HepG2 (cell line): ENCODE measurements around the gene BAIAP2L2. TPM values are rescaled to one million over a fixed set of nuclear protein-coding genes. Genes with fewer than 3 reads are reported as not detected.

Experiments
- ATAC-seq: fragments of 200-7000 bp; cut with Tn5 transposase; 3 replicates; pipeline ENCODE4 v1.9.1; 2020; ENCODE audit warnings: mild to moderate bottlenecking, moderate library complexity
- BruUV-seq: library from RNA; stranded (reverse); fragments of 400-500 nt; replicated peaks from 2 replicates; lab custom pipeline; 2021; lab: Mats Ljungman, UMichigan
- CTCF ChIA-PET: fragments of 300-600 bp; formaldehyde crosslinking; extraction: SDS; loops from one replicate; lab custom pipeline; 2021; ENCODE audit warnings: low total read pairs, inconsistent platforms, low intra/inter-chr PET ratio; lab: Yijun Ruan, JAX
- POLR2A ChIA-PET: fragments of 350-600 bp; sonication (Branson Sonifier 250); formaldehyde crosslinking; loops from one replicate; lab custom pipeline; 2020; ENCODE audit warnings: antibody characterized with exemption, inconsistent platforms; lab: Yijun Ruan, JAX
- DNase-seq: peaks from one replicate; pipeline ENCODE4 v3.0.0-alpha.2; 2015; ENCODE audit warnings: low spot score
- FAIRE-seq: peaks from 3 replicates; lab custom pipeline; 2011; peaks lifted over from hg19 to GRCh38; lab: Jason Lieb, UNC
- H2AFZ ChIP-seq: one replicate; pipeline ENCODE4 v1.6.1; 2011; ENCODE audit warnings: low read length, inconsistent platforms
- H3K27ac ChIP-seq: fragments of 300-600 bp; 3 replicates; pipeline ENCODE4 v1.8.0; 2011; ENCODE audit warnings: mixed run types, mild to moderate bottlenecking, mixed read lengths, low read length, inconsistent platforms; ENCODE audit not compliant: insufficient read depth; ENCODE audit errors: extremely low read length
- H3K27me3 ChIP-seq, 2 experiments: fragments of 200-600 bp in 1 of 2; 2 replicates in 1 of 2; 3 replicates in 1 of 2; pipeline versions ENCODE4 v1.6.0 to v1.8.0; 2011; ENCODE audit warnings: low read length in 2 of 2, mild to moderate bottlenecking in 2 of 2, moderate library complexity in 2 of 2, inconsistent platforms in 1 of 2; ENCODE audit not compliant: insufficient read depth in 2 of 2, control insufficient read depth in 1 of 2
- H3K36me3 ChIP-seq, 2 experiments: fragments of 200-600 bp in 1 of 2; replicated peaks in 1 of 2; 2 replicates in 1 of 2; 3 replicates in 1 of 2; pipeline versions ENCODE4 v1.5.1 to v1.8.0; 2011; ENCODE audit warnings: low read length in 2 of 2, inconsistent platforms in 1 of 2; ENCODE audit not compliant: insufficient read depth in 2 of 2, control insufficient read depth in 1 of 2
- H3K4me1 ChIP-seq: 2 replicates; pipeline ENCODE4 v1.5.1; 2012; ENCODE audit warnings: low read length, inconsistent platforms; ENCODE audit not compliant: insufficient read depth
- H3K4me2 ChIP-seq: 2 replicates; pipeline ENCODE4 v1.6.0; 2011; ENCODE audit warnings: low read depth, low read length, inconsistent platforms
- H3K4me3 ChIP-seq, 3 experiments: fragments of 200-600 bp in 1 of 3; sonication (generic), shearing (Covaris generic) in 1 of 3; replicated peaks in 1 of 3; 2 replicates each; pipeline ENCODE4 v1.5.1; 2011 to 2016; ENCODE audit warnings: low read length in 3 of 3, inconsistent platforms in 2 of 3, low read depth in 2 of 3, mild to moderate bottlenecking in 2 of 3, control low read depth in 1 of 3, mixed read lengths in 1 of 3; ENCODE audit not compliant: insufficient read depth in 1 of 3
- H3K79me2 ChIP-seq: one replicate; pipeline ENCODE4 v1.6.1; 2011; ENCODE audit warnings: low read length, inconsistent platforms; ENCODE audit not compliant: insufficient read depth
- H3K9ac ChIP-seq: 2 replicates; pipeline ENCODE4 v1.6.0; 2011; ENCODE audit warnings: mild to moderate bottlenecking, low read depth, low read length, inconsistent platforms; ENCODE audit not compliant: insufficient read depth
- H3K9me3 ChIP-seq: 2 replicates; pipeline ENCODE4 v1.5.1; 2012; ENCODE audit warnings: mild to moderate bottlenecking, low read length
- H4K20me1 ChIP-seq: 2 replicates; pipeline ENCODE4 v1.6.0; 2011; ENCODE audit warnings: inconsistent platforms, mild to moderate bottlenecking, low read length, moderate library complexity; ENCODE audit not compliant: insufficient read depth
- EZH2 ChIP-seq: conservative IDR thresholded peaks from 2 replicates; pipeline ENCODE4 v1.6.1; 2012; ENCODE audit warnings: mild to moderate bottlenecking, low read depth, low read length, moderate library complexity
- FOXA3 ChIP-seq: IDR thresholded peaks from 2 replicates; pipeline ENCODE4 v1.6.1; 2016; ENCODE audit warnings: missing genetic modification reagents, missing compliant biosample characterization
- HIC2 ChIP-seq: sonication (generic); formaldehyde crosslinking; IDR thresholded peaks from 2 replicates; pipeline ENCODE4 v1.9.0; 2022; ENCODE audit warnings: low read depth, missing genetic modification reagents
- KDM4B ChIP-seq: sonication (generic); formaldehyde crosslinking; IDR thresholded peaks from 2 replicates; pipeline ENCODE4 v1.4.0; 2020; ENCODE audit warnings: missing genetic modification reagents
- MLLT10 ChIP-seq: sonication (generic); formaldehyde crosslinking; IDR thresholded peaks from 2 replicates; pipeline ENCODE4 v1.4.0; 2020; ENCODE audit warnings: missing genetic modification reagents
- NCOA1 ChIP-seq: sonication (generic); formaldehyde crosslinking; IDR thresholded peaks from 2 replicates; pipeline ENCODE4 v1.9.0; 2021; ENCODE audit warnings: missing genetic modification reagents
- SAFB2 ChIP-seq: sonication (generic); formaldehyde crosslinking; IDR thresholded peaks from 2 replicates; pipeline ENCODE4 v1.5.1; 2020; ENCODE audit warnings: missing genetic modification reagents, low read depth, mild to moderate bottlenecking, borderline replicate concordance
- SSRP1 ChIP-seq: IDR thresholded peaks from 2 replicates; pipeline ENCODE4 v1.6.1; 2016; ENCODE audit warnings: control low read depth
- SUZ12 ChIP-seq: fragments of 150-350 bp; IDR thresholded peaks from 2 replicates; pipeline ENCODE4 v1.6.1; 2014; ENCODE audit warnings: low read depth, low read length
- TCF7 ChIP-seq: sonication (generic); IDR thresholded peaks from 2 replicates; pipeline ENCODE4 v1.6.1; 2016; ENCODE audit warnings: antibody characterized with exemption, low read depth
- TCF7L2 ChIP-seq: IDR thresholded peaks from 2 replicates; pipeline ENCODE4 v1.6.1; 2011; ENCODE audit warnings: mild to moderate bottlenecking, low read depth, low read length, moderate library complexity
- THAP7 ChIP-seq: sonication (generic); formaldehyde crosslinking; IDR thresholded peaks from 2 replicates; pipeline ENCODE4 v1.8.1; 2023; ENCODE audit warnings: mild to moderate bottlenecking, missing genetic modification reagents
- ZBTB2 ChIP-seq: sonication (generic); formaldehyde crosslinking; IDR thresholded peaks from 2 replicates; pipeline ENCODE4 v1.8.0; 2022; ENCODE audit warnings: low read depth, missing genetic modification reagents
- ZBTB38 ChIP-seq: sonication (generic); formaldehyde crosslinking; IDR thresholded peaks from 2 replicates; pipeline ENCODE4 v1.5.1; 2020; ENCODE audit warnings: mild to moderate bottlenecking, missing genetic modification reagents
- ZNF234 ChIP-seq: sonication (generic); formaldehyde crosslinking; conservative IDR thresholded peaks from 2 replicates; pipeline ENCODE4 v1.5.1; 2020; ENCODE audit warnings: mild to moderate bottlenecking, missing genetic modification reagents
- ZNF24 ChIP-seq: fragments of 450-650 bp; IDR thresholded peaks from 2 replicates; pipeline ENCODE4 v1.6.1; 2017; ENCODE audit warnings: antibody characterized with exemption, mild to moderate bottlenecking
- ZNF33B ChIP-seq: sonication (generic); formaldehyde crosslinking; IDR thresholded peaks from 2 replicates; pipeline ENCODE4 v1.5.1; 2020; ENCODE audit warnings: mild to moderate bottlenecking, missing genetic modification reagents
- ZNF740 ChIP-seq: sonication (generic); formaldehyde crosslinking; IDR thresholded peaks from 2 replicates; pipeline ENCODE4 v1.4.0; 2020; ENCODE audit warnings: missing genetic modification reagents
- ZNF761 ChIP-seq: sonication (generic); formaldehyde crosslinking; conservative IDR thresholded peaks from 2 replicates; pipeline ENCODE4 v1.4.0; 2020; ENCODE audit warnings: mild to moderate bottlenecking, missing genetic modification reagents
- ZNF781 ChIP-seq: sonication (generic); formaldehyde crosslinking; IDR thresholded peaks from 2 replicates; pipeline ENCODE4 v1.5.1; 2020; ENCODE audit warnings: borderline replicate concordance, mild to moderate bottlenecking, missing genetic modification reagents; ENCODE audit errors: not compliant biosample characterization
- WGBS: methylation state at CpG from one replicate; pipeline ENCODE4 v1.1.6; 2017; ENCODE audit warnings: low lambda C conversion rate; 5-methylcytosine and 5-hydroxymethylcytosine counted together
- in situ Hi-C: cut with HindIII; loops from 2 replicates; pipeline ENCODE4 v1.10.0; 2017; ENCODE audit warnings: low pct_unique_long_range_greater_than_20kb; ENCODE audit not compliant: extremely low pct_ligation_motif_present
- intact Hi-C: fragments of 100-400 bp; cut with micrococcal nuclease; formaldehyde crosslinking; loops from one replicate; pipeline ENCODE4 v1.10.0; 2022; ENCODE audit not compliant: unreplicated experiment
- polyA plus RNA-seq, 8 experiments: library from polyadenylated mRNA; depleted of rRNA in 3 of 8; stranded (reverse) in 7 of 8; unstranded in 1 of 8; fragments of >200 nt; fragmentation: Illumina TruSeq in 4 of 8; extraction: Trizol in 4 of 8; gene quantifications; 2 replicates each; pipeline versions ENCODE4 v1.2.1 to v1.2.3, GENCODE V29; 2011 to 2016; ENCODE audit warnings: low read depth in 4 of 8, missing spikeins in 1 of 8, mixed read lengths in 1 of 8; ENCODE audit not compliant: insufficient read depth in 1 of 8
- total RNA-seq, 5 experiments: library from RNA; depleted of rRNA; stranded (reverse); fragments of >200 nt; fragmentation: Illumina TruSeq; extraction: Trizol; gene quantifications; 2 replicates each; pipeline ENCODE4 v1.2.3, GENCODE V29; 2016; ENCODE audit warnings: low read depth in 1 of 5

The BAIAP2L2 gene
- total and polyA plus RNA-seq, 2 of the 13 experiments (the other 11 are each of a cell fraction or from before 2014, with no cell fraction given), result 4.4 to 7.5 TPM

- TF ChIP-seq SAFB2 (CRISPR knock-in tag) (no peak), ZNF740 (no peak), ZNF761 (no peak)
These were observed 21.7 kb upstream of the BAIAP2L2 start (continued) for GRCh38 chr22:38132136-38132535.

- intact Hi-C loops (no loop called here), in situ Hi-C loops (no loop called here)
- TF ChIP-seq THAP7 (no peak), HIC2 (CRISPR knock-in tag) (no peak), SSRP1 (CRISPR knock-in tag) (no peak), ZNF33B (CRISPR knock-in tag) (no peak), TCF7L2 (no peak), NCOA1 (CRISPR knock-in tag) (no peak), ZBTB38 (CRISPR knock-in tag) (no peak), FOXA3 (CRISPR knock-in tag) (no peak), SUZ12 (no peak), TCF7 (no peak), ZNF781 (CRISPR knock-in tag) (no peak), KDM4B (CRISPR knock-in tag) (no peak), ZNF24 (no peak), ZBTB2 (CRISPR knock-in tag) (no peak), MLLT10 (no peak), EZH2 (no peak), ZNF234 (CRISPR knock-in tag) (no peak)
- H3K9me3 ChIP-seq, result no peaks in the 10 kb centered on the region
- H3K36me3 ChIP-seq, result no peaks in the 10 kb centered on the region
- no peak overlapping the region for H3K4me2 ChIP-seq
- FAIRE-seq, result no peak
- no peaks in the 10 kb centered on the region for H3K79me2 ChIP-seq
- no peaks in the 10 kb centered on the region for H3K4me1 ChIP-seq
- H3K9ac ChIP-seq, result no peak overlapping the region
- no peak for ATAC-seq
- no TSS peak for BruUV-seq
- H3K4me3 ChIP-seq, result no peak overlapping the region
- no peak overlapping the region for H2AFZ ChIP-seq
- WGBS, result 85% methylated on average over 2 of the region's 2 CpGs
- no peaks in the 10 kb centered on the region for H4K20me1 ChIP-seq
- no peaks in the 10 kb centered on the region for H3K27me3 ChIP-seq
- CTCF ChIA-PET, result no interaction called here
- DNase-seq, result no peak
- POLR2A ChIA-PET, result no interaction called here
- H3K27ac ChIP-seq, result no peak overlapping the region
These were observed 20.9 kb upstream of the BAIAP2L2 start for GRCh38 chr22:38131399-38131798.
